GM19023 (cell line): ENCODE data around the gene CBLB.

Experiments used
- ATAC-seq: cut with Tn5 transposase; IDR thresholded peaks from one replicate; pipeline ENCODE4 v1.9.1; 2021; ENCODE audit warnings: mild to moderate bottlenecking, moderate library complexity; ENCODE audit not compliant: unreplicated experiment

The CBLB gene

GRCh38 chr3:105649480-105649879, 219.3 kb downstream of the CBLB start:
- ATAC-seq: no peak

- no peak for ATAC-seq
Observed at GRCh38 chr3:105647047-105647446, 221.8 kb downstream of the CBLB start.

GRCh38 chr3:105639131-105639530, 229.7 kb downstream of the CBLB start:
- ATAC-seq: no peak

GRCh38 chr3:105634708-105635107, 234.1 kb downstream of the CBLB start:
- no peak for ATAC-seq

- no peak for ATAC-seq
Observed at GRCh38 chr3:105629718-105630117, 239.1 kb downstream of the CBLB start.

GRCh38 chr3:105626739-105627138, 242.1 kb downstream of the CBLB start:
- ATAC-seq: no peak

- no peak for ATAC-seq
Observed at GRCh38 chr3:105622169-105622568, 246.6 kb downstream of the CBLB start.

GRCh38 chr3:105620236-105620635, 248.6 kb downstream of the CBLB start:
- ATAC-seq: no peak

- no peak for ATAC-seq
Observed at GRCh38 chr3:105619651-105620050, 249.2 kb downstream of the CBLB start.

GRCh38 chr3:105618556-105618955, 250.3 kb downstream of the CBLB start:
- ATAC-seq: no peak

GRCh38 chr3:105616374-105617121, 252.3 kb downstream of the CBLB start:
- ATAC-seq: no peak

GRCh38 chr3:105615814-105616213, 253.0 kb downstream of the CBLB start:
- no peak for ATAC-seq

- ATAC-seq: no peak
Observed at GRCh38 chr3:105614288-105615030, 254.4 kb downstream of the CBLB start.

GRCh38 chr3:105613120-105613519, 255.7 kb downstream of the CBLB start:
- ATAC-seq: no peak

- ATAC-seq: no peak
Observed at GRCh38 chr3:105611304-105612192, 257.3 kb downstream of the CBLB start.

GRCh38 chr3:105610473-105610872, 258.3 kb downstream of the CBLB start:
- ATAC-seq: no peak

GRCh38 chr3:105608623-105609022, 260.2 kb downstream of the CBLB start:
- ATAC-seq: no peak

- ATAC-seq: no peak
Observed at GRCh38 chr3:105606016-105606415, 262.8 kb downstream of the CBLB start.
